Measurements from ENCODE around the gene VILL.

GRCh38 chr3:38004415-38005075 lies 14.0 kb downstream of the VILL start:
- TF ChIP-seq, protein P1, sequence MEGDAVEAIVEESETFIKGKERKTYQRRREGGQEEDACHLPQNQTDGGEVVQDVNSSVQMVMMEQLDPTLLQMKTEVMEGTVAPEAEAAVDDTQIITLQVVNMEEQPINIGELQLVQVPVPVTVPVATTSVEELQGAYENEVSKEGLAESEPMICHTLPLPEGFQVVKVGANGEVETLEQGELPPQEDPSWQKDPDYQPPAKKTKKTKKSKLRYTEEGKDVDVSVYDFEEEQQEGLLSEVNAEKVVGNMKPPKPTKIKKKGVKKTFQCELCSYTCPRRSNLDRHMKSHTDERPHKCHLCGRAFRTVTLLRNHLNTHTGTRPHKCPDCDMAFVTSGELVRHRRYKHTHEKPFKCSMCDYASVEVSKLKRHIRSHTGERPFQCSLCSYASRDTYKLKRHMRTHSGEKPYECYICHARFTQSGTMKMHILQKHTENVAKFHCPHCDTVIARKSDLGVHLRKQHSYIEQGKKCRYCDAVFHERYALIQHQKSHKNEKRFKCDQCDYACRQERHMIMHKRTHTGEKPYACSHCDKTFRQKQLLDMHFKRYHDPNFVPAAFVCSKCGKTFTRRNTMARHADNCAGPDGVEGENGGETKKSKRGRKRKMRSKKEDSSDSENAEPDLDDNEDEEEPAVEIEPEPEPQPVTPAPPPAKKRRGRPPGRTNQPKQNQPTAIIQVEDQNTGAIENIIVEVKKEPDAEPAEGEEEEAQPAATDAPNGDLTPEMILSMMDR (IDR thresholded peaks at IDR 0.05; ENCODE audit: low read length) = peak; percentile 88
- TF ChIP-seq EZH2 (IDR thresholded peaks at IDR 0.05; ENCODE audit: borderline replicate concordance, low read length) = no peak

All from OCI-LY1 (cell line).